IMR-90 (cell line): ENCODE measurements around the gene LRRC70. TPM values are rescaled to one million over a fixed set of nuclear protein-coding genes. Genes with fewer than 3 reads are reported as not detected.

Experiments
- ATAC-seq: fragments of 200-7000 bp; cut with Tn5 transposase; 2 replicates; pipeline ENCODE4 v1.9.1; 2020; ENCODE audit warnings: low read depth, mild to moderate bottlenecking, moderate library complexity
- BruUV-seq: library from RNA; stranded (reverse); fragments of 400-500 nt; replicated peaks from 2 replicates; lab custom pipeline; 2021; lab: Mats Ljungman, UMichigan
- CTCF ChIA-PET: fragments of 300-600 bp; formaldehyde crosslinking; extraction: SDS; loops from one replicate; lab custom pipeline; 2021; ENCODE audit warnings: antibody characterized with exemption; lab: Yijun Ruan, JAX
- POLR2A ChIA-PET: fragments of 300-600 bp; sonication (Branson Sonifier 250); formaldehyde crosslinking; loops from one replicate; lab custom pipeline; 2022; ENCODE audit warnings: antibody characterized with exemption; ENCODE audit not compliant: unreplicated experiment; lab: Charles Lee
- DNase-seq: peaks from one replicate; pipeline ENCODE4 v3.0.0; 2013
- H2AFZ ChIP-seq: replicated peaks from 2 replicates; pipeline ENCODE3; 2013; ENCODE audit warnings: low read length, mild to moderate bottlenecking; ENCODE audit not compliant: poor library complexity
- H2AK5ac ChIP-seq: 2 replicates; pipeline ENCODE4 v1.6.1; 2013; ENCODE audit warnings: low read depth, low read length, inconsistent platforms
- H2AK9ac ChIP-seq: replicated peaks from 2 replicates; pipeline ENCODE3; 2013; ENCODE audit warnings: mild to moderate bottlenecking, low read depth, low read length, moderate library complexity; ENCODE audit not compliant: poor library complexity
- H2BK120ac ChIP-seq: 2 replicates; pipeline ENCODE4 v1.6.1; 2013; ENCODE audit warnings: low read depth, low read length, inconsistent platforms
- H2BK15ac ChIP-seq: 3 replicates; pipeline ENCODE4 v1.6.1; 2013; ENCODE audit warnings: low read depth, low read length, inconsistent platforms
- H2BK20ac ChIP-seq: 2 replicates; pipeline ENCODE4 v1.6.1; 2013; ENCODE audit warnings: low read depth, mild to moderate bottlenecking, inconsistent platforms, low read length, moderate library complexity
- H2BK5ac ChIP-seq: 2 replicates; pipeline ENCODE4 v1.6.1; 2013; ENCODE audit warnings: mild to moderate bottlenecking, low read depth, low read length, inconsistent platforms; ENCODE audit not compliant: poor library complexity, severe bottlenecking
- H3K14ac ChIP-seq: replicated peaks from 2 replicates; pipeline ENCODE4 v1.6.1; 2013; ENCODE audit warnings: low read depth, low read length, inconsistent platforms
- H3K18ac ChIP-seq: 2 replicates; pipeline ENCODE4 v1.6.1; 2013; ENCODE audit warnings: low read depth, low read length, control low read depth
- H3K23ac ChIP-seq: 2 replicates; pipeline ENCODE4 v1.6.1; 2013; ENCODE audit warnings: low read depth, low read length, inconsistent platforms
- H3K27ac ChIP-seq: 2 replicates; pipeline ENCODE4 v1.5.1; 2013; ENCODE audit warnings: mild to moderate bottlenecking, control low read depth, low read length; ENCODE audit not compliant: insufficient read depth
- H3K27me3 ChIP-seq: 2 replicates; pipeline ENCODE4 v1.6.1; 2013; ENCODE audit warnings: low read length; ENCODE audit not compliant: control insufficient read depth, insufficient read depth
- H3K36me3 ChIP-seq: 2 replicates; pipeline ENCODE4 v1.6.1; 2013; ENCODE audit warnings: low read length, mixed read lengths; ENCODE audit not compliant: control insufficient read depth, insufficient read depth
- H3K4ac ChIP-seq: 2 replicates; pipeline ENCODE4 v1.6.1; 2013; ENCODE audit warnings: low read depth, low read length, inconsistent platforms
- H3K4me1 ChIP-seq: 2 replicates; pipeline ENCODE4 v1.6.1; 2013; ENCODE audit warnings: low read length, mixed read lengths; ENCODE audit not compliant: control insufficient read depth, insufficient read depth
- H3K4me2 ChIP-seq: 2 replicates; pipeline ENCODE4 v1.6.1; 2013; ENCODE audit warnings: low read depth, mild to moderate bottlenecking, control low read depth, low read length, moderate library complexity
- H3K4me3 ChIP-seq: 2 replicates; pipeline ENCODE4 v1.5.1; 2013; ENCODE audit warnings: low read depth, mild to moderate bottlenecking, control low read depth, low read length, moderate library complexity; ENCODE audit not compliant: insufficient read depth
- H3K56ac ChIP-seq: 2 replicates; pipeline ENCODE4 v1.6.1; 2013; ENCODE audit warnings: low read length, inconsistent platforms; ENCODE audit not compliant: insufficient read depth; ENCODE audit errors: extremely low read depth
- H3K79me1 ChIP-seq, 2 experiments: 2 replicates each; pipeline ENCODE4 v1.6.1; 2013; ENCODE audit warnings: low read length in 2 of 2, inconsistent platforms in 1 of 2, low read depth in 1 of 2
- H3K9ac ChIP-seq: 2 replicates; pipeline ENCODE4 v1.6.1; 2013; ENCODE audit warnings: low read depth, low read length, control low read depth
- H3K9me1 ChIP-seq: 2 replicates; pipeline ENCODE4 v1.6.1; 2013; ENCODE audit warnings: low read length, inconsistent platforms; ENCODE audit not compliant: insufficient read depth
- H3K9me3 ChIP-seq: 2 replicates; pipeline ENCODE4 v1.6.1; 2013; ENCODE audit warnings: low read length; ENCODE audit not compliant: control insufficient read depth, insufficient read depth
- H4K20me1 ChIP-seq: 2 replicates; pipeline ENCODE4 v1.6.1; 2013; ENCODE audit warnings: low read length, inconsistent platforms; ENCODE audit not compliant: insufficient read depth
- H4K5ac ChIP-seq: 2 replicates; pipeline ENCODE4 v1.6.1; 2013; ENCODE audit warnings: mild to moderate bottlenecking, low read depth, low read length, control low read depth
- H4K8ac ChIP-seq, 2 experiments: 2 replicates each; pipeline ENCODE4 v1.6.1; 2013; ENCODE audit warnings: low read depth in 2 of 2, low read length in 2 of 2, control low read depth in 1 of 2, inconsistent platforms in 1 of 2
- H4K91ac ChIP-seq: 2 replicates; pipeline ENCODE4 v1.6.1; 2013; ENCODE audit warnings: low read depth, low read length, inconsistent platforms; ENCODE audit not compliant: insufficient read depth
- CHD1 ChIP-seq: IDR thresholded peaks from 2 replicates; pipeline ENCODE4 v1.6.1; 2012; ENCODE audit warnings: low read depth, low read length, improper control_type of control experiment
- NFE2L2 ChIP-seq: fragments of 150-350 bp; IDR thresholded peaks from 2 replicates; pipeline ENCODE4 v1.6.1; 2016; ENCODE audit warnings: low read depth, mild to moderate bottlenecking, low read length
- WGBS, 2 experiments: methylation state at CpG; one replicate each; pipeline versions ENCODE4 v1.1.5 to v1.1.7; 2013; ENCODE audit warnings: missing lambda C conversion rate in 2 of 2; ENCODE audit not compliant: insufficient read length in 1 of 2; ENCODE audit errors: extremely low coverage in 2 of 2; 5-methylcytosine and 5-hydroxymethylcytosine counted together
- dilution Hi-C: fragments of 300-500 bp; cut with HindIII; formaldehyde crosslinking; loops from one replicate; pipeline ENCODE4 v1.14.3; 2018; ENCODE audit warnings: low sequenced_read_pairs; ENCODE audit not compliant: unreplicated experiment
- in situ Hi-C: fragments of 300-500 bp; cut with MboI; formaldehyde crosslinking; loops from 3 replicates; pipeline ENCODE4 v1.14.3; 2019; ENCODE audit warnings: low sequenced_read_pairs, inconsistent platforms, mixed read lengths
- intact Hi-C: fragments of 100-400 bp; cut with micrococcal nuclease; formaldehyde crosslinking; loops from 2 replicates; pipeline ENCODE4 v1.10.0; 2022
- polyA plus RNA-seq, 3 experiments: library from polyadenylated mRNA; depleted of rRNA; stranded (reverse); fragments of >200 nt; gene quantifications; 2 replicates each; pipeline ENCODE4 v1.2.3, GENCODE V29; 2012; ENCODE audit warnings: low replicate concordance in 1 of 3
- total RNA-seq: library from RNA; depleted of rRNA; stranded (reverse); fragments of >200 nt; gene quantifications from 2 replicates; pipeline ENCODE4 v1.2.3, GENCODE V29; 2012

The LRRC70 gene
- total and polyA plus RNA-seq, 2 of the 4 experiments (the other 2 are of a cell fraction): 0.19 to 0.36 TPM

DNA sequence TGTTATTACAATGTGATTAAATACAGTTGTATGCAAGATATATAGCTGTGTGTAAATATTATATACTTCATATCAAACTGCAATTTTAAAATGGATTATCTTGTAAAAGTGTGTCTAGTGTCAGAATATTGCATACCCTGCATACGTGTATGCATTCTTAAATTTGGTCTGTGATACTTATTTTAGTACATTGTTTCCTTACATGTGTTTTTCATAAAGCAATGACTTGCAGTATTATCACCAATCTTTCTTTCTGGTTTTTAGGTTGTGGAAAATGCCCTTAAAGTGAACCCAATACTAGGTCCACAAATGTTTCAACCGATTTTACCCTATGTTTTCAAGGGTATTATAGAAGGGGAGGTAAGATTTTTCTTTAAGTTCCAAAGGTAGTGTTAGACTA, 28.5 kb upstream of the LRRC70 start:
- Histone ChIP-seq H3K9me3 (no peaks in the 10 kb centered on the region), H3K27ac (no peak overlapping the region), H3K56ac (no peak overlapping the region), H2AK9ac (no peak overlapping the region), H3K14ac (no peak overlapping the region), H4K91ac (no peak overlapping the region), H2AFZ (no peak overlapping the region), H3K4me2 (no peak overlapping the region), H3K18ac (no peak overlapping the region), H3K79me1 (peaks cover 0 to 3% of the 10 kb centered on the region in 2 experiments; a peak in 1 of 4 replicates), H3K4ac (no peak overlapping the region), H3K27me3 (no peaks in the 10 kb centered on the region), H2BK20ac (no peak overlapping the region), H2AK5ac (no peak overlapping the region), H2BK5ac (no peak overlapping the region), H4K5ac (no peak overlapping the region), H2BK120ac (no peak overlapping the region), H3K23ac (no peak overlapping the region), H3K4me3 (no peak overlapping the region), H3K9me1 (no peaks in the 10 kb centered on the region), H4K8ac (no peak overlapping the region), H4K20me1 (no peaks in the 10 kb centered on the region), H3K4me1 (peaks cover 3% of the 10 kb centered on the region), H3K36me3 (0 out of 2 replicates have a peak, but pooled peaks cover 1% of the 10 kb centered on the region), H3K9ac (no peak overlapping the region), H2BK15ac (no peak overlapping the region)
- in situ Hi-C loops: no loop called here
- CTCF ChIA-PET: no interaction called here
- POLR2A ChIA-PET: no interaction called here
- no TSS peak for BruUV-seq
- no peak for DNase-seq
- WGBS, 2 experiments: no CpG with 5 or more reads among the region's 2 CpGs
- TF ChIP-seq NFE2L2 (peak; percentile 42; the same call in 1 of the 2 replicates), CHD1 (no peak)
- intact Hi-C loops: no loop called here
- ATAC-seq: no peak
- dilution Hi-C loops: no loop called here
